ENCODE results near the gene GLRX. TPM values are rescaled to one million over a fixed set of nuclear protein-coding genes. Genes with fewer than 3 reads are reported as not detected.
"Not testable (repeated sequence)": the region's sequence is repeated elsewhere in the genome, so short reads cannot be mapped to it uniquely, and the experiment has no call there.

GLRX gene
- total RNA-seq, 6 experiments from 2014 or later, result 40.2 to 228 (median 82.8) TPM

- TF ChIP-seq POLR2A (IDR thresholded peaks at IDR 0.05) (no peak), CTCF (IDR thresholded peaks at IDR 0.05) (no peak)
- WGBS (ENCODE audit: insufficient coverage, low coverage, low lambda C conversion rate, missing lambda C conversion rate), result 52% methylated on average over 5 of the region's 7 CpGs
- no peaks in the 10 kb centered on the region for H3K36me3 ChIP-seq
- ATAC-seq (no peak), DNase-seq (no peak)
- H3K9me3 ChIP-seq, result no peaks in the 10 kb centered on the region
- H3K27me3 ChIP-seq, result no peaks in the 10 kb centered on the region
- H3K27ac ChIP-seq, result peak overlapping the region; percentile 94 to 97 (median 96)
- H3K4me3 ChIP-seq, result peak overlapping the region in 1 of 3 donors; percentile 53
- peaks cover 0 to 53% (median 13%) of the 10 kb centered on the region in 4 donors for H3K4me1 ChIP-seq
- intact Hi-C loops (cut with DNase I), result no loop called here
These were observed 34.0 kb upstream of the GLRX start for GRCh38 chr5:95856501-95856981.

- H3K4me1 ChIP-seq, result peaks cover 0 to 32% (median 16%) of the 10 kb centered on the region in 4 donors
- H3K36me3 ChIP-seq, result no peaks in the 10 kb centered on the region
- intact Hi-C loops (cut with DNase I), result no loop called here
- no peak for TF ChIP-seq CTCF (IDR thresholded peaks at IDR 0.05)
- TF ChIP-seq POLR2A (IDR thresholded peaks at IDR 0.05), result no peak
- H3K27ac ChIP-seq, result peak overlapping the region in 2 of 3 donors; percentile 50 to 96
- ATAC-seq (no peak), DNase-seq (no peak)
- no peaks in the 10 kb centered on the region for H3K9me3 ChIP-seq
- 78% methylated on average over 1 of the region's 3 CpGs for WGBS (ENCODE audit: insufficient coverage, low coverage, low lambda C conversion rate, missing lambda C conversion rate)
- H3K27me3 ChIP-seq, result no peaks in the 10 kb centered on the region
- peak overlapping the region in 2 of 3 donors; percentile 10 to 53 for H3K4me3 ChIP-seq
These were observed 31.0 kb upstream of the GLRX start for GRCh38 chr5:95853490-95853889.

DNA sequence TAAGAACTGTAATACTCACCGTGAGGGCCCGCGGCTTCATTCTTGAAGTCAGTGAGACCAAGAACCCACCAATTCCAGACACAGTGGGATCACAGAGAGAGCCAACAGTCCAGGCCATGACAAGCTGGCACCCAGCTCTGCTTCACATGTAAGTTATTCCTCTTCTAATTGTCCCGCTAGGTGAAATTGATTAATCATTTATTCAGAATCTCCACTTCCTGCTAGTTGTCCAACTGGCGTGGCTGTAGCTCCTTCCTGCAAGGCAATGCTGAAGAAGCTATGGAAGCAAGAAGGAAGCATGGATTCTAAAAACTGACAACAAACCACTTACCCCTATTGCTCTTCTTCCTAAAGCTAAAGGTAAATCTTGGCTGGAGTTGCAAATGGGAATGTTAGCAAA is 30.0 kb upstream of the GLRX start:
- DNase-seq (no peak), ATAC-seq (peak in 1 of 4 donors; percentile 17)
- Histone ChIP-seq H3K27ac (peak overlapping the region in 2 of 3 donors; percentile 50 to 96), H3K4me1 (peaks cover 0 to 25% (median 12%) of the 10 kb centered on the region in 4 donors), H3K9me3 (no peaks in the 10 kb centered on the region), H3K36me3 (no peaks in the 10 kb centered on the region), H3K4me3 (peak overlapping the region in 2 of 3 donors; percentile 10 to 53), H3K27me3 (no peaks in the 10 kb centered on the region)
- intact Hi-C loops (cut with DNase I), result no loop called here
- TF ChIP-seq POLR2A (IDR thresholded peaks at IDR 0.05) (no peak), CTCF (IDR thresholded peaks at IDR 0.05) (no peak)
- WGBS (ENCODE audit: insufficient coverage, low coverage, low lambda C conversion rate, missing lambda C conversion rate), result 72% methylated on average over 5 of the region's 5 CpGs

DNA sequence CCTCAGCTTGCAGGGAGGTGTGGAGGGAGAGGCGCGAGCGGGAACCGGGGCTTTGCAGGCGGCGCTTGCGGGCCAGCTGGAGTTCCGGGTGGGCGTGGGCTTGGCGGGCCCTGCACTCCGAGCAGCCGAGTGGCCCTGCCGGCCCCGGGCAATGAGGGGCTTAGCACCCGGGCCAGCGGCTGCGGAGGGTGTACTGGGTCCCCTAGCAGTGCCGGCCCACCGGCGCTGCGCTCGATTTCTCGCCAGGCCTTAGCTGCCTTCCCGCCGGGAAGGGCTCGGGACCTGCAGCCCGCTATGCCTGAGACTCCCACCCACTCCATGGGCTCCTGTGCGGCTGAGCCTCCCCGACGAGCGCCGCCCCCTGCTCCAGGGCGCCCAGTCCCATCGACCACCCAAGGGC is 28.6 kb upstream of the GLRX start:
- H3K4me1 ChIP-seq, result peaks cover 0 to 19% (median 9%) of the 10 kb centered on the region in 4 donors
- H3K36me3 ChIP-seq; H3K4me3 ChIP-seq; H3K27me3 ChIP-seq; ATAC-seq; H3K9me3 ChIP-seq; intact Hi-C loops (cut with DNase I): not testable (repeated sequence)
- no CpG with 5 or more reads among the region's 34 CpGs for WGBS (ENCODE audit: insufficient coverage, low coverage, low lambda C conversion rate, missing lambda C conversion rate)
- peak in 1 of 3 donors; percentile 16 for DNase-seq
- H3K27ac ChIP-seq, result peak overlapping the region; percentile 59 to 96 (median 87)

GRCh38 chr5:95850391-95850894 is 27.9 kb upstream of the GLRX start:
- peak in 2 of 3 donors; percentile 12 to 76 for DNase-seq
- intact Hi-C loops (cut with DNase I), result no loop called here
- H3K4me3 ChIP-seq, result peak overlapping the region in 1 of 3 donors; percentile 17
- H3K36me3 ChIP-seq, result no peaks in the 10 kb centered on the region
- no peaks in the 10 kb centered on the region for H3K9me3 ChIP-seq
- H3K27ac ChIP-seq, result peak overlapping the region; percentile 59 to 96 (median 87)
- no peaks in the 10 kb centered on the region for H3K27me3 ChIP-seq
- 35% methylated on average over 5 of the region's 5 CpGs for WGBS (ENCODE audit: insufficient coverage, low coverage, low lambda C conversion rate, missing lambda C conversion rate)
- H3K4me1 ChIP-seq, result peaks cover 0 to 24% (median 10%) of the 10 kb centered on the region in 4 donors
- TF ChIP-seq CTCF (IDR thresholded peaks at IDR 0.05) (no peak), POLR2A (IDR thresholded peaks at IDR 0.05) (peak; percentile 23)
- peak; percentile 57 to 70 (median 63) for ATAC-seq
